ENCODE measurements around the gene PITPNC1. TPM values are rescaled to one million over a fixed set of nuclear protein-coding genes. Genes with fewer than 3 reads are reported as not detected.

PITPNC1 gene
- total and polyA plus RNA-seq, 2 of the 13 experiments (the other 11 are each of a cell fraction or from before 2014, with no cell fraction given) = 4.1 to 5.7 TPM

DNA sequence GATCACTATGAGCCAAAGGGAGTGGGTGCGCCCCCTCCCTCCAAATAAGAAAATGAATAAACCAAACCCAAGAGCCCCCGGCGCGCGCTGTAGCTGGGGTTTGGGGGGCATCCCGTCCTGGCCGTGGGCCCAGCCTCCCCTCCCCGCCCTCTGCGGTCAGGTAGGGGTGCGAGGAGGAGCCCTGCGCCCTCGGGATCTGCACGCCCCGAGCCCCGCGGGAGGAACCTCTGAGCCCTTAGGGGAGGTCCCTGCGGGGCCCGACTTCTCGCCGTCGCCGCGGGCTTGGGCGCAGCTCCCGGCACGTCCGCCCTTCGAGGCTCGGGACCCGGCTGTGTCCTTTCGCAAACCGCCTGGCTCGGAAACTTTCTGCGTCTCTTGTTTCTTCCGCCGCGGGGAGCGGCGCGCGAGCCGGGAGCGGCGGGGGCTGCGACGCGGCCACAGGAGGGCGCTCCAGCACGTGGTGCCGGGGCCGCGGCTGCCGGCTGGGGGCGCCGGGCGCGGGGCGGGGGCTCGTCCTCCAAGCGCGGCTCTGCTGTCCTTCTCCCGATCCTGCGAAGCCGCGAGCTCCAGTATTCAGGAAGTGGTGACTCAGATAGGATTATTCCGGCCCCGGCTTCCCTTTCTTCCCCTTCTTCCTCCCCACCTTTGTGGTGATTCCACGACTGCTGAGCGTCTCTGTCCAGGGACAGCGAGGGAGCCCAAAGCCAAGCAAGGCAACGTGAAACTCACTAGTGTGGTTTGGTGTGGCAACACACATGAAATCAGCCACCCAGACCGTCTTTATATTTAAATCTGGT lies 1.6 kb downstream of the PITPNC1 start (continued):
- TF ChIP-seq YEATS4 (CRISPR knock-in tag; IDR thresholded peaks at IDR 0.05; ENCODE audit: borderline replicate concordance) (peak; percentile 54; the same call in 1 of the 2 replicates), POLR2AphosphoS2 (IDR thresholded peaks at IDR 0.05; ENCODE audit: low read depth, low read length) (no peak), MED8 (CRISPR knock-in tag; IDR thresholded peaks at IDR 0.05; ENCODE audit: insufficient replicate concordance) (peak; percentile 47), ISX (CRISPR knock-in tag; conservative IDR thresholded peaks at IDR 0.05) (0 out of 2 replicates have a peak, but pooled peaks have one; percentile 59), TCF12 (IDR thresholded peaks at IDR 0.05) (no peak), TCF12 (CRISPR knock-in tag; IDR thresholded peaks at IDR 0.05) (no peak), EEA1 (CRISPR knock-in tag; IDR thresholded peaks at IDR 0.05; ENCODE audit: borderline replicate concordance) (no peak), DDIT3 (CRISPR knock-in tag; IDR thresholded peaks at IDR 0.05) (no peak), ZNF142 (CRISPR knock-in tag; IDR thresholded peaks at IDR 0.05) (peak; percentile 79), CCDC6 (CRISPR knock-in tag; IDR thresholded peaks at IDR 0.05) (no peak), ZNF510 (CRISPR knock-in tag; IDR thresholded peaks at IDR 0.05; ENCODE audit: low read depth) (no peak), RXRB (CRISPR knock-in tag; IDR thresholded peaks at IDR 0.05; ENCODE audit: borderline replicate concordance) (no peak), ZNF574 (CRISPR knock-in tag; IDR thresholded peaks at IDR 0.05) (peak; percentile 69), ZBTB42 (CRISPR knock-in tag; IDR thresholded peaks at IDR 0.05) (peak; percentile 64; the same call in 1 of the 2 replicates), GABPB1 (CRISPR knock-in tag; IDR thresholded peaks at IDR 0.05) (peak; percentile 74)
